Loucy (cell line): ENCODE results near the gene PPA2.

Experiments used
- H2AFZ ChIP-seq: fragments of 200-600 bp; sonication (generic); 2 replicates; pipeline ENCODE4 v1.6.0; 2016; ENCODE audit warnings: antibody characterized with exemption, mild to moderate bottlenecking, low read length, moderate library complexity
- H3F3A ChIP-seq: fragments of 200-600 bp; 2 replicates; pipeline ENCODE4 v1.6.0; 2016; ENCODE audit warnings: antibody characterized with exemption, low read depth, mild to moderate bottlenecking
- H3K27me3 ChIP-seq: fragments of 200-600 bp; sonication (generic); 2 replicates; pipeline ENCODE4 v1.6.1; 2014; ENCODE audit warnings: low read length, mild to moderate bottlenecking; ENCODE audit not compliant: insufficient read depth, poor library complexity, severe bottlenecking
- H3K36me3 ChIP-seq: fragments of 200-600 bp; sonication (generic); 2 replicates; pipeline ENCODE4 v1.6.1; 2016; ENCODE audit warnings: low read length; ENCODE audit not compliant: insufficient read depth
- H3K4me1 ChIP-seq: fragments of 200-600 bp; sonication (generic); 2 replicates; pipeline ENCODE4 v1.5.1; 2014; ENCODE audit warnings: low read length, mild to moderate bottlenecking; ENCODE audit not compliant: insufficient read depth, poor library complexity, severe bottlenecking
- H3K4me2 ChIP-seq: fragments of 200-600 bp; sonication (generic); 2 replicates; pipeline ENCODE4 v1.6.0; 2014; ENCODE audit warnings: antibody characterized with exemption, low read length, low read depth, mild to moderate bottlenecking; ENCODE audit not compliant: poor library complexity, severe bottlenecking
- H3K4me3 ChIP-seq: fragments of 200-600 bp; sonication (generic); 2 replicates; pipeline ENCODE4 v1.5.1; 2014; ENCODE audit warnings: low read length, mild to moderate bottlenecking, mixed read lengths; ENCODE audit not compliant: poor library complexity, severe bottlenecking
- H3K79me2 ChIP-seq: fragments of 200-600 bp; sonication (generic); 2 replicates; pipeline ENCODE4 v1.6.1; 2014; ENCODE audit warnings: low read length; ENCODE audit not compliant: insufficient read depth
- H3K9ac ChIP-seq: fragments of 200-600 bp; sonication (generic); 2 replicates; pipeline ENCODE4 v1.6.0; 2014; ENCODE audit warnings: mild to moderate bottlenecking, low read depth, low read length, moderate library complexity; ENCODE audit not compliant: poor library complexity, severe bottlenecking
- H3K9me2 ChIP-seq: fragments of 200-600 bp; sonication (generic); replicated peaks from 2 replicates; pipeline ENCODE4 v1.6.1; 2016; ENCODE audit warnings: low read depth, low read length, mixed read lengths
- H3K9me3 ChIP-seq: fragments of 200-600 bp; sonication (generic); 2 replicates; pipeline ENCODE4 v1.6.1; 2014; ENCODE audit warnings: mild to moderate bottlenecking, antibody characterized with exemption, low read length, low read depth; ENCODE audit not compliant: insufficient read depth
- H4K20me1 ChIP-seq: fragments of 200-600 bp; sonication (generic); 2 replicates; pipeline ENCODE4 v1.6.0; 2014; ENCODE audit warnings: antibody characterized with exemption, low read length, mild to moderate bottlenecking; ENCODE audit not compliant: insufficient read depth, poor library complexity, severe bottlenecking
- CTCF ChIP-seq: fragments of 200-600 bp; sonication (generic); conservative IDR thresholded peaks from 2 replicates; pipeline ENCODE4 v1.5.1; 2014; ENCODE audit warnings: mild to moderate bottlenecking, antibody characterized with exemption, low read length
- EZH2phosphoT487 ChIP-seq: fragments of 200-600 bp; IDR thresholded peaks from 2 replicates; pipeline ENCODE4 v1.6.1; 2018; ENCODE audit warnings: antibody characterized with exemption, mild to moderate bottlenecking, moderate library complexity, borderline replicate concordance

Gene PPA2

DNA sequence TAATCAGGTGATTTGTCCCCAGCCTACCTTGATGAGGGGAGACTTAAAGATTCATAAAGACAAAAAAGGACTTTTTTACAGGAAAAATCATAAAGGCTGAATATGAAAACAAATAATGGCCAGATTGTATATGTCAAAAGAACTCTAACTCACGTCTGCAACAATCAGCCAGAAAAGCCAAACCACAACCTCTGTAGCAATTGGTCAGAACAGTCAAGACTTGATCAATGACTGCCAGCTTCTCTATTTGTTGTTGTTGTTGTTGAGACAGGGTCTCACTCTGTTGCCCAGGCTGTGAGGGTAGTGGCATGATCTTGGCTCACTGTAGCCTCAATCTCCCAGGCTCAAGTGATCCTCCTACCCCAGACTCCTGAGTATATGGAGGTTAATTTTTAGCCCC lies 35.9 kb upstream of the PPA2 start:
- TF ChIP-seq CTCF (no peak), EZH2phosphoT487 (no peak)
- Histone ChIP-seq H3K9me3 (no peaks in the 10 kb centered on the region), H3K4me3 (no peak overlapping the region), H2AFZ (no peak overlapping the region), H3F3A (no peaks in the 10 kb centered on the region), H4K20me1 (no peaks in the 10 kb centered on the region), H3K9ac (no peak overlapping the region), H3K36me3 (no peaks in the 10 kb centered on the region), H3K79me2 (no peaks in the 10 kb centered on the region), H3K9me2 (no peaks in the 10 kb centered on the region), H3K4me1 (no peaks in the 10 kb centered on the region), H3K4me2 (no peak overlapping the region), H3K27me3 (no peaks in the 10 kb centered on the region)

- H3K4me3 ChIP-seq: no peak overlapping the region
- TF ChIP-seq CTCF (no peak), EZH2phosphoT487 (no peak)
- H3K9me3 ChIP-seq: no peaks in the 10 kb centered on the region
- H3K9ac ChIP-seq: no peak overlapping the region
- no peaks in the 10 kb centered on the region for H4K20me1 ChIP-seq
- no peak overlapping the region for H3K4me2 ChIP-seq
- H3K36me3 ChIP-seq: no peaks in the 10 kb centered on the region
- no peaks in the 10 kb centered on the region for H3K79me2 ChIP-seq
- no peaks in the 10 kb centered on the region for H3F3A ChIP-seq
- H3K27me3 ChIP-seq: no peaks in the 10 kb centered on the region
- H2AFZ ChIP-seq: no peak overlapping the region
- no peaks in the 10 kb centered on the region for H3K9me2 ChIP-seq
- no peaks in the 10 kb centered on the region for H3K4me1 ChIP-seq
Measured at GRCh38 chr4:105509291-105509690, 35.4 kb upstream of the PPA2 start.

DNA sequence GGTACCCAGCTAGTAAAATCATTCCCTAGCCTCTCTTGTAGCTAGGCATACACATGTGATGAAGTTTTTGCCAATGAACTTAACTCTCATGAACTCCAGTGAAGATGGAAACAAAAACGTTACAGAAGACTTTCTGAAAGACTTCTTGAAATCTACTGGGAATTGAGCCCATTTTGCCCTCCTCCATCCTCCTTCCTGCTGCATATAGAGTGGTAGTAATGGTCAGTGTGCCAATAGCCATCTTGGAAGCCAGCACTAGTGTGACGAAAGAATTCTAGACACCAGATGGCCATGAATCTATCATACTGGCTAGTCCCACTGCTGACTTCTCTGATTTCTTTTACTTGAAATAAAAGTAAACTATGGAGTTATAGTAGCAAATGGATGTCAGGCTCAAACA lies 30.9 kb upstream of the PPA2 start:
- Histone ChIP-seq H3K4me3 (no peak overlapping the region), H3K9ac (no peak overlapping the region), H3K79me2 (no peaks in the 10 kb centered on the region), H3K27me3 (no peaks in the 10 kb centered on the region), H3K9me3 (no peaks in the 10 kb centered on the region), H4K20me1 (no peaks in the 10 kb centered on the region), H3K9me2 (no peaks in the 10 kb centered on the region), H3K36me3 (no peaks in the 10 kb centered on the region), H3F3A (no peaks in the 10 kb centered on the region), H2AFZ (no peak overlapping the region), H3K4me1 (no peaks in the 10 kb centered on the region), H3K4me2 (no peak overlapping the region)
- TF ChIP-seq CTCF (no peak), EZH2phosphoT487 (no peak)
